DMS153 treated with DMSO at 0.1 percent for 48 hours (cell line): ENCODE measurements around the gene CHAF1B.

Experiments
- DNase-seq: peaks from one replicate; lab custom pipeline; 2025; ENCODE audit not compliant: unreplicated experiment; lab: John Stamatoyannopoulos, UW

CHAF1B gene

GRCh38 chr21:36461277-36461917, 76.2 kb downstream of the CHAF1B start:
- no peak for DNase-seq

- no peak for DNase-seq
Observed at GRCh38 chr21:36461918-36462486, 76.8 kb downstream of the CHAF1B start.

GRCh38 chr21:36463204-36463603, 78.0 kb downstream of the CHAF1B start:
- no peak for DNase-seq

- DNase-seq, result no peak
Observed at GRCh38 chr21:36463991-36464390, 78.8 kb downstream of the CHAF1B start.

DNA sequence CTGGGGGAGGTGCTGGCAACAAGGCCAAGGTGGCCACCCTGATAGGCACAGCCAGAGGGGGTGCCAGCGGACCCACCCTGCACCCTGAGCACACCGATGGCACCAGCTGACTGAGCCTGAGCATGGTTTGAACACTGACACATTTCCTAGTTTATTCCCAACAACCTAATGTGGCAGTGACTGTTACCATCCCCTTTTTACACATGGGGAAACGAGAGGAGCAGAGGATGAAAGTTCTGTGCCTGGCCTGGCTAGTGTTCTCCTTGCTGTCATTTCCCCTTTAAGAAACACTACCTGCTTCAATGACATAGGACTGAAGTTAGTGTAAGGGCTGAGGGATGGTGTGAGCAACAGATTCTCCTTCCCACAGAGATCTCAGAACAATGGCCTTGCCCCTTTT, 79.4 kb downstream of the CHAF1B start:
- DNase-seq, result no peak

DNA sequence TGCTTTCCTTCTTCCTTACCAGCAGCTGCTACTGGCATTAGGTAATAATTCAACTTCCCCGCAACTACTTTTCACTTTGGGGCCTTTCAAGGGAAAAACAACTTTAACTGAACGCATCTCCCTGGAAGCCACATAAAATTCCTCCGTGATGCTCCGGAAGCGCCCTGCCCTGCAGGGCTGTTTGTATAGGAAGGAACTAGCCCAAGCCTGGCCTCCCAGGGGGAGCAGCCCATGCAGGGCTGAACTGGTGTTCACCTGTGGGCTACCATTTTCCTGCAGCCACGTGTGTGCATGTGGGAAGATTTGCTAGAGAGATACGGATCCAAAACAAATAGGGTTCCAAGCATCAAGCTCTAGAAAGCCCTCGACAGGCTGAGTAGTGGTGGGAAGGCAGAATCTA, 80.3 kb downstream of the CHAF1B start:
- no peak for DNase-seq

- DNase-seq, result no peak
Observed at GRCh38 chr21:36466061-36466511, 80.9 kb downstream of the CHAF1B start.
